Measurements from ENCODE around the gene GPC2.

Gene GPC2

GRCh38 chr7:100120733-100121036 is 56.5 kb downstream of the GPC2 start:
- no peak for DNase-seq (ENCODE audit: low read depth)

- DNase-seq (ENCODE audit: low read depth) = peak; percentile 57
These were observed 57.0 kb downstream of the GPC2 start for GRCh38 chr7:100119970-100120732.

Data from activated T-cell treated with anti-CD3 and anti-CD28 coated beads for 48 hours (primary cell).